ENCODE results near the gene MRPS35.

The MRPS35 gene

DNA sequence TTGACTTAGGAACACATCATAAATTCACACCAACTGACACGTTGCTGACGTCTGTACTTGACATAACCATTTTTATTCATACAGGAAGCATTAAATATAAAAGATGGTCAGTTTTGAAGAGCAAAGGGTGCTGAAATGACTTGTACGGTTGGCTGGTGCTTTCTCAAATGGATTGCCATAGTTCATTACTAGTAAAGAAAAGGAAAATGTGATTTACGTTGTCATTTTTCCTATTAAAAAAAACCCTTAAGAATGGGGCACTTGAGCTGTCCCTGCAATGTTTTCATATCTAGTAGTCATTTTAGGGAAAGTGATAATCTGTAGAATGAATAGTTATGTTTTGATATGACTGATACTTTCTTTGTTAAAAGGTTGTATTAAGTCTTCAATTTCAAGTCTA lies 91.9 kb downstream of the MRPS35 start:
- no peak for DNase-seq (ENCODE audit: low spot score)
- in situ Hi-C loops (cut with MboI; ENCODE audit: low pct_unique_long_range_greater_than_20kb, low sequenced_read_pairs, unreplicated experiment), result no loop called here
- TF ChIP-seq CTCF (IDR thresholded peaks at IDR 0.05; ENCODE audit: extremely low read depth, insufficient read depth, missing control alignments), result no peak

DNA sequence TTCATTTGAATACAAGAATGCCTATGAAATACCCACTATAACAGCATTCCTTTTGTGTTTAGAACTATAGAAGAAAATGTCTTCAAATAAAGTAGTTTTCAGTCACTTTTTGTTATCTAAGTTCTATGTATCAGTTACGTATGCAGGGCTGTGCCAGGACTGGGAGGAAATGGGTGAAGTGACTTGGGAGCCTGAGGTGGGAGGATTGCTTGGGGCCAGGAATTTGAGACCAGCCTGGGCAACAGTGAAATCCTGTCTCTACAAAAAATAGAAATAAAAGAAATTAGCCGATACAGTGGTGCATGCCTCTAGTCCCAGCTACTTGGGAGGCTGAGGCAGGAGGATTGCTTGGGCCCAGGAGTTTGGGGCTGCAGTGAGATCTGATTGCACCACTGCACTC lies 92.3 kb downstream of the MRPS35 start:
- TF ChIP-seq CTCF (IDR thresholded peaks at IDR 0.05; ENCODE audit: extremely low read depth, insufficient read depth, missing control alignments), result no peak

GRCh38 chr12:27805238-27805637 lies 94.6 kb downstream of the MRPS35 start:
- no peak for DNase-seq (ENCODE audit: low spot score)
- in situ Hi-C loops (cut with MboI; ENCODE audit: low pct_unique_long_range_greater_than_20kb, low sequenced_read_pairs, unreplicated experiment), result no loop called here
- no peak for TF ChIP-seq CTCF (IDR thresholded peaks at IDR 0.05; ENCODE audit: extremely low read depth, insufficient read depth, missing control alignments)

More for the DNA sequence above, 92.3 kb downstream of the MRPS35 start:
- no peak for DNase-seq (ENCODE audit: low spot score)
- in situ Hi-C loops (cut with MboI; ENCODE audit: low pct_unique_long_range_greater_than_20kb, low sequenced_read_pairs, unreplicated experiment), result no loop called here
